NCI-H226 (cell line): ENCODE data around the gene CLHC1.
"Not testable (repeated sequence)": the region's sequence is repeated elsewhere in the genome, so short reads cannot be mapped to it uniquely, and the experiment has no call there.

ENCODE experiments used
- DNase-seq: peaks from one replicate; pipeline ENCODE4 v3.0.0-alpha.2; 2015

CLHC1 gene

GRCh38 chr2:55231546-55232083 lies 478 bp downstream of the CLHC1 start:
- DNase-seq, result no peak

- no peak for DNase-seq
These were observed 1.5 kb downstream of the CLHC1 start for GRCh38 chr2:55230551-55230950.

DNA sequence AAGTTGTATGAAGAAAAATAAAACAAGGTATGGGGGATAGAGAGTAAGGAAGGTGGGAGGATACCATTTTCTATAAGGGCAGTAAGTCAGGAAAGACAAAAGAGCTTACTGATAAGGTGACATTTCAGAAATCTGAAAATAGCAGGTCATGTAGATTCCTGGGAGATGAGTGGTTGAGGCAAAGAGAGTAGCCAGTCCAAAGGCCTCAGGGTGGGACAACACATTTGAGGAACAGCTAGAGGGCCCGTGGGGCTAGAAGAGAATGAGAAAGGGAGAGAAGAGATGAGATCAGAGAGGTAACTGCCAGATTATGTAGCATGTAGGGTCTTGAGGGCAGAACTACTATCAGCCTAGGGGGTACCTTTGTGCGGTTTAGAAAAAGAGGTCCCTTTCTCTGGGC lies 2.9 kb downstream of the CLHC1 start:
- DNase-seq, result no peak

- no peak for DNase-seq
These were observed 3.9 kb downstream of the CLHC1 start for GRCh38 chr2:55228226-55228563.

DNA sequence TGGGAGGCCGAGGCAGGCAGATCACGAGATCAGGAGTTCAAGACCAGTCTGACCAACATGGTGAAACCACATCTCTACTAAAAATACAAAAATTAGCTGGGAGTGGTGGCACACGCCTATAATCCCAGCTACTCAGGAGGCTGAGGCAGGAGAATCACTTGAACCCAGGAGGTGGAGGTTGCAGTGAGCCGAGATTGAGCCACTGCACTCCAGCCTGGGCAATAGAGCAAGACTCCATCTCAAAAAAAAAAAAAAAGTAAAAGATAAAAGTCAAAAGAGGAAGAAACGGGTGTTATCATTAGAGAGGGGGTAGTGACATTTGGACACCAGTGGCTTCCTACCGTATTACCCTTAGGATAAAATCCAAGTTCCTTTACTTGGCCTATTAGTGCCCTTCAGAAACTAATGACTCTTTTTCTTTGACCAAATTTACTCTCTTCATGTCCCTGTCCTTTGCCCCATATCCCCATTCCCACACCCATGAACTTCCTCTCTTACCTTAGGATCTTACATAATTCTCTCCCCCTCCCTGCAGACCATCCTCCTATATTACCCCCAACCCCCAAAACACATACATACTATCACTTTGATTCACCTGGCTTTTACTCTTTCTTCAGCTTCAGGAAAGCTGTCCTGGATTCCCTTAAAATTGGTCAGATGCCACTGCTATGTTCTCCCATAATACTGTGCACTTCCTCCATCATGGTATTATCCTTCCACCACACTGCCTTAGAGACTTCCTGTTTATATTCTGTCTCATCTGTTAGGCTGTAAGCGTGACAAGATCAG lies 4.5 kb downstream of the CLHC1 start:
- not testable (repeated sequence) for DNase-seq

DNA sequence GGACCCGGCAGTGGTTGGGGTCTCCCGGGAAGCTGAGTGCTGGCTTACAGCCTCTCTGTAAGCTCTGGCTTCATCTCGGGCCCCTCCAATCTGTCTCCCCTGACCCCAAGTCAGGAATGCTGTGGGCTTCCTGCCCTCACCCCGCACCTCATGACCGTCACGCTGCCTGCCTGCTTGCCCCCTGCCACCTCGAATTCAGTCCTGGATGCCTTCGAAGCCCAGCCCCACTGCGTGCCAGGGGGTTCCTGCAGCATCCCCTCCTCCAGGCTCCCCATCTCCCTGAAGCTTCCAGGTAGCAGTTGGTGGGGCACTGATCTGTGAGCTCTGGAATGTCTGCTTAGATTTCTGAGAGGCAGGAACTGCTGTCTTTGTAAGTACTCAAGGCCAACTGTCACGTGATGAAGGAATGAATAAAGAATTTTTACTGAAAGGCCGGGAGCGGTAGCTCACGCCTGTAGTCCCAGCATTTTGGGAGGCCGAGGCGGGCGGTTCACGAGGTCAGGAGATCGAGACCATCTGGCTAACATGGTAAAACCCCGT lies 6.5 kb downstream of the CLHC1 start:
- no peak for DNase-seq

- no peak for DNase-seq
These were observed 7.3 kb downstream of the CLHC1 start for GRCh38 chr2:55224761-55225261.

- DNase-seq, result no peak
These were observed 7.9 kb downstream of the CLHC1 start for GRCh38 chr2:55223958-55224760.

GRCh38 chr2:55213822-55214221 lies 18.3 kb downstream of the CLHC1 start:
- no peak for DNase-seq

DNA sequence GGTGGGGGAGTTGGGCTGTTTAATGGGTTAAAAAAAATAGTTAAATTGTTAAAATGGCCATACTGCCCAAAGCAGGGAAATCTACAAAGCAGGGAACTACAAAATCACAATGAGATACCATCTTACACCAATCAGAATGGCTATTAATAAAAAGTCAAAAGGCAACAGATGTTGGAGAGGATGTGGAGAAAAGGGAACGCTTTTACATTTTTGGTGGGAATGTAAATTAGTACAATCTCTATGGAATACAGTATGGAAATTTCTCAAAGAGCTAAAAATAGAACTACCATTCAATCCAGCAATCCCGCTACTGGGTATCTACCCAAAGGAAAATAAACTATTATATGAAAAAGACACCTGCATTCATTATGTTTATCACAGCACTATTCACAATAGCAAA lies 27.1 kb downstream of the CLHC1 start:
- DNase-seq, result no peak

- no peak for DNase-seq
These were observed 27.6 kb downstream of the CLHC1 start for GRCh38 chr2:55204536-55204935.

DNA sequence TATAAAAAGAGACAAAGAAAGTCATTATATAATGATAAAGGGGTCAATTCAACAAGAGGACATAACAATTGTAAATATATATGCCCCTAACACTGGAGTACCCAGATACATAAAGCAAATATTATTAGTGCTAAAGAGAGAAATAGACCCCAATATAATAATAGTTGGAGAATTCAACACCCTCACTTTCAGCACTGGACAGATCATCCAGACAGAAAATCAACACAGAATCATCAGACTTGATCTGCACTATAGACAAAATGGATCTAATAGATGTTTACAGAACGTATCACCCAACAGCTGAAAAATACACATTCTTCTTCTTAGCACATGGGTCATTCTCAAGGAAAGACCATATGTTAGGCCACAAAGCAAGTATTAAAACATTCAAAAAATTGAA lies 31.7 kb downstream of the CLHC1 start:
- no peak for DNase-seq

DNA sequence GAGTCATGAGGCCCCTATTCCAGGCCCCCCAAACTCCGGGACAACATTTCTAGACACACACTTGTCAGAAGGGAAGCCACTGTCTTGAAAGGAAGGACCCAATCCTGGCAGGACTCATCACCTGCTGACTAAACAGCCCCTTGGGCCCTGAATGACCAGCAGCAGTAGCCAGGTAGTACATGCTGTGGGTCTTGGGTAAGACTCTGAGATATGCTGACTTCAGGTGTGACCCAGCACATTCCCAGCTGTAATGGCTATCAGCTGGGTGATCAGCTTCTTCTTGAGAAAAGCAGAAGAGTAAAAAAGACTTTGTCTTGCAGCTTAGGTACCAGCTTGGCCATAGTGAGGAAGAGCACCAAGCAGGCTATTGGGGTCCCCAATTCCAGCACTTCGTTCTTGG lies 35.6 kb downstream of the CLHC1 start:
- DNase-seq, result no peak

DNA sequence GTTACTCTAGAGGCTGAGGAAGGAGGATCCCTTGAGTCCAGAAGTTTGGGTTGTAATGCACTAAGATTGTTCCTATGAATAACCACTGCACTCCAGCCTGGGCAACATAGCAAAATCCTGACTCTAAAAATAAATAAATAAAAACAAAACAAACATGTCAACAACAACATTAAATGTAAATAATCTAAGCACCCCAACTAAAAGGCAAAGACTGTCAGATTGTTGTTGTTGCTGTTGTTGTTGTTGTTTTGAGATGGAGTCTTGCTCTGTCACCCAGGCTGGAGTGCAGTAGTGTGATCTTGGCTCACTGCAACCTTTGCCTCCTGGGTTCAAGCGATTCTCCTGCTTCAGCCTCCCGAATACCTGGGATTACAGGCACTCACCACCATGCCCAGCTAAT lies 40.2 kb downstream of the CLHC1 start:
- DNase-seq, result not testable (repeated sequence)

GRCh38 chr2:55186837-55187236 lies 45.3 kb downstream of the CLHC1 start:
- not testable (repeated sequence) for DNase-seq

- no peak for DNase-seq
These were observed 51.7 kb downstream of the CLHC1 start for GRCh38 chr2:55180374-55180773.

DNA sequence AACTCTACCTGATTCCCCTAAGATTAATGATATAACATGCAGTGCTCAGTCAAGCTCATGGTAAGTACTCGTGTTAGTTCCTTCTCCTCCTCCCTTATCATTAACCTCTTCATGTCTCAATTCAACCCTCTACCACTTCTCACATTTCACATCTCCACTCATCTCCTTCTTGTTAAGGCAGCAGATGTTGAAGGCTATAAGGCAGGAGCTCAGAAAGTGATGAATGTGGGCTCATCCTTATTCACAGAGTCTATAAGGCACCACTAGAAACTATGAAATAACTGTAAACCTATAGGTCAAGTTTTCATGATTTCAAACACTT lies 56.0 kb downstream of the CLHC1 start:
- no peak for DNase-seq

DNA sequence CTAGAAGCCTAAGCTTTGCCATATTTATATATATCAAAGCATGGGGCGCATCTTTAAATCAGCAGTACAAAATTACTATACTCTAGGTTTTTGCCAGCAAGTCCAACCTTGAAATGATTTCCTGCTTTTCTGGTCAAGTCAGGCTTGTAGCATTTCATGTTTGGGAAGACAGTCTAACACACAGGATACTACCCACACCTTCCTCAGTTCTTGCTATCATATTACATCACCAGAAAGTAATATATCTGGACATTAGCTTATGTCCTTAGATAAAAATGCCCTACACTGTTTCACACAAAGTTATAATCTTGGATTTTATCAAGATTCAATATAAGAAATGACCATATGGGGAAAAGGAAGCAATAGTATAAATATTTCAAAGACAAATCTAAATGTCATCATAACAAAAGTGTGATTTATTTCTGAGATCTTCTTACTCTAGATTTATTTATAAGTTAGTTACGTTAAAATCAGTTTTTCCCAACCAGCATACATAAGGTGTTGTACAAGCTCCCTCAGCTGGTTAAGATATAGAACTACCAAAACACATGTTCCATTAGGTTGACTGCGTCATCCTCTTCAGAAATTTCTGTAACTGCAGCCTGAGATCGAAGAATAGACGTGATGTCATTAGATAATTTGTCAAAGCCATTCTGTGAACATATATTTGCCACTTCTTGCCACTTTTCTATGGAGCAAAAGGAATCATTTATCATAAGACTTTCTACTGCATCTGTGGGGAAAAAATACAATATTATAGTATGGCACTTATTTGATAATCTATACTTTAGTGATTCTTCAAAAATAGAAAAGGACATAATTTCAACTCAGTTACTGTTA lies 56.6 kb downstream of the CLHC1 start:
- no peak for DNase-seq

DNA sequence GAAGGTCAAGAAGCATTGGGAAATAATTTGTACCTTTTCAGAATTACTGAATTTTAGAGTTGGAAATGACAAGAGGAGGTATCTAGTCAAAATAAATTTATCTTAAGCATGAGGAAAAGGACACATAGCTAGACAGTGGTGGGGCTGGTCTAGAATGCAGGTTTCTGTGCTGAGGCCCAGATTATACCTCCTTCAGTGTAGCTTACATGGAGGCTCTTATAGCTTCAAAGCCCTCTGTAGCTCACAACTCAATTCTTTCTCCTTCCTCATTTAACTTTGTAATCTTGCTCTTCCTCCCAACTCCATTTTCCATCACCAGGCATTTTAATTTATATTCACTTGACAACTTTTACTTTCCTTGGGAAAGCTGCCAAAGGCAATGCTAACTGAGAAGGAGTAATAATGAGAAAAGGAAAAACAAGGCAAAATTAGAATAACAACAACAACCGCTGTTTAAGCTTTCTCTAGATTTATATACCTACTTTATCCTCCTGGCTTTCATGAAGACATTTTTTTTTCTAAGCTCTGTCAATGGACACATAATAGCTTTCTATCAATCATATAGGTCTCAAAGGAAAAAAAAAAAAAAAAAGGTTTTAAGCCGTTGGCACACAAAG lies 58.5 kb downstream of the CLHC1 start:
- no peak for DNase-seq

DNA sequence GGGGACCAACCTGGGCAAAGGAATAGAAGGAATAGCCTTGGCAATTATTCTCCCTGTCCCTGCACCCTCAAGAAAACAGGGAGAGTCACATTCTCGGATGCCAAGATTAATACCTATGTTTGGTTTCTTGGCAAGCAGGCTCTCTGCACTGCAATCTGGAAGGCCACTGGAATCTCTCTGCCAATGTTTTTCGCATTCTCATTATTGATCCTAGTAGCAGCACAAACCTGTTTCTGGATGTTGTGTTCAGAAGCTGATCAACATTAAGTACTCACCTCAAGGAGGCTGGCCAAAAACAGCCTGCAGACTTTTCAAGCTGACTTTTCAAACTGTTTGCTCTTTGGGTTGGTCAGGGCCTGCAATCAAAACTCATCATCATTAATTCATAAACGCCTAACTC lies 62.2 kb downstream of the CLHC1 start:
- DNase-seq, result no peak

DNA sequence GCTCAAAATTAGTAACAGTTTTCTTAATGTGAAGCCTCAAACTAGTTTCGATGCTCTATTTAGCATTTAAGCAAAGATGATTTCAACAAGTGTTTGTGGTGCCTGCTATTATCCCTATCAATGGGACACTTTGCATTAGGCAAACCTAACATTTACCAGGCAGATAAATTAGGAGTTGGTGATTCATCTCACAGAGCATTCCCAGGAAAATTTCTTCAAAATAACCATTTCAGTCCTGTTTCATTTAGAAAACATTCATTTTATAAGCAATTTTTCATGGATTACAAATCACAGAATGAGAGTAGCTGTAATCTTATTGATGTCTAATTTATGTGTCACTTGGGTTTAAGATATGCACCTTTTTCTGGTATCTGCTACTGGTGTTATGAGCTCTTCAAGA lies 62.7 kb downstream of the CLHC1 start:
- DNase-seq, result no peak
